D341Med (cell line): ENCODE data around the gene VAV2.

ENCODE experiments used
- DNase-seq: peaks from one replicate; pipeline ENCODE4 v3.0.0; 2012; ENCODE audit warnings: low spot score

The VAV2 gene

DNA sequence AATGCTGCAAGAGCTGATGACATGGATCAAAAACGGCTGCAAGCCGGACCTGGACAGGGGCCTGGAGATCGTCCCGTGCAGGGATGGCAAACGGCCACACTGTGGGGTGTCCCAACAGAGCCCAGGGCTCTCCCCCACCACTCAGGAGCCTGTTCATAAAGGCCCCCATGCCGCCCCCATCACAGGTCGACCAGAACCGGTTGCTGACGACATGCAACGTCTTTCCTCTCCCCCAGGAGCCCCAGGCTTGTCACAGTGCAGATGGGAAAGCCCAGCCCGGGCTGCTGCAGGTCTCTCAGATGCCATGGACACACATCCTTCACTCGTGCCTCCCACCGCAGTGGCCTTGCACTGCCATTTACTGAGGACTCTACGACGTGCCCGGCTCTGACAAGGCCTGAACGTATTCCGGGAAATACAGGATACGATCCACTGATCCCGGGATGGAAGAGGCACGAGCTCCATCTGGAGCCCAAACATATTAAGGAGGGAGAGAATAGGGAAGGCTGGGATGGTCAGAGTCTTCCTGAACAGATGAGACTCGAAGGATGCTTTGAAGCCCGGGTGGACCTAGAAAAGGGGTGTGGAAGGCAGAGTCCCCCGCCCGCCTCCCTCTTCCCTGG is 177.4 kb downstream of the VAV2 start:
- DNase-seq, result no peak

DNA sequence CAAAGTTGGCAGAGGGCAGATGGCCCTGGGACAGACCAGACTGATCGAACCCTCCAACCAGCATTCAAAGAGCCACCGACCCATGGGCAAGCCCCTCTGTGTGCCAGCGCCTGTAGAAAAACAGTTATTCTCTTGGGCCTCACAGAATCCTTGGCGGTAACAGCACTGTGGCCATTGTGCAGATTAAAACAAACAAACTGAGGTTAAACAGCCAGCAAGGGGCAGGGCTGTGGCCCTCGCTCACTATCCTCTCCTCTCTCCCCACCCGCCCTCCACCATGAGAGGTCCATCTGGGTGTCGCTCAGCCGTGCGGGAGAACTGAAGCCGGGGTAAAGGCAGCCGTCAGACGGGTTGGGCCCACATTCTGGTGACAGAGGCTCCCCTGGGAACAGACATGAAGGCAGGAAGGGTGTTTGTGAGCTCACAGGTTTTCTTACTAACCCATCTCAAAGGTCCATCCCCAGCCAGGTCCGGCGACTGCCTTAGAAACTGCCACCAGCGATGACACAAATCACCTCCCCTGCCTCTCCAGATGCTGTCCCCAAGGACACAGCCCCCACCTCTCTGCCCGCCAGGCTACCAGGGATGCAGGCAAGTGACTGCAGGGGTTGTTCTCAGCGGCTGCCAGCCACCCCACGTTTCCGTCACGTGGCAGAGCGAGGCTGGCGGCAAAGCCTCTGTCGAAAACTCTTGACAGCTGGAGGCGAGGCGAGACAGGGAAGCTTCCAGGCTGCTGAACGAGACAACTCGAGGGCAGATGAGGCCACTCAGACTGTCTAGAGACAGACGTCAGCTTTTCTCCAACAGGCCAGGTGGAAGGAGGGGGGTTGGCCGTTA is 178.2 kb downstream of the VAV2 start:
- DNase-seq, result peak; percentile 66

DNA sequence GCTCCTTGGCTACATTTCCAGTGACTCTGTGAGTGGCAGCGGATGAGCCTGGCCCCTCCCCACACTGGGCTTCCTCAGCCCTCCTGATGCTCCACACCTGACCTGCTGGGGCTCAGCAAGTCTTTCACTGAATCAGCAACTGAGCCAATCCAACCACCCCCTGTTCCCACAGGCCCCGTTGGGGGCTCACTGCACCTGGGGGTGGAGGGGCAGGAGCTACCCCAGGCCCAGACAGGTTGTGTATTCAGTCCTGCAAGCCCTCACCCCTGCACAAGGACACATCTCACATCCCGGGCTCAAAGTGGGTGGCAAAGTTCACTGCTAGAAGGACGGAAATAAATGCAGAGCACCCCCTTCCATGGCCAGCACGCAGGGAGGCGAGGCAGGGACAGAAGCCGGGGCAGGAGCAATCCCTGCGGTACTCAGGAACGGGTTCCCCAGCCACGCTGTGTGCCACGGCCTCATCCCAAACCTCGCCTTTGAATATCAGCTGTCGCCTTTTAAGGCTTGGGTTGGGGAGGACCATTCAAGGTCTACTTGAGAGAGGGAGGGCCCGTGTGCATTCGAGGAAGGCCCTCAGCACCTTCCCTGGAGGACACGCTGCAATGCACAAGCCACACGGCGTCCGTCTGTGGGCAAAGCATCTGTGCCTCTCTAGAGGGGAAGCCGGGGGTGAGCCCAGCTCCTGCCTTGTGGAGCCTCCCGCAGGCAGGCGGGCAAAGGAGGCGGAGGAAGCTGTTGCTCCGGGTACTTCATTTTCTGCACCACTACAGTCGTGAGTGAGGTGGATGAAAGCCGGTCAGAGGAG is 179.0 kb downstream of the VAV2 start:
- DNase-seq, result no peak

GRCh38 chr9:133812077-133812868 is 179.9 kb downstream of the VAV2 start:
- DNase-seq, result no peak

DNA sequence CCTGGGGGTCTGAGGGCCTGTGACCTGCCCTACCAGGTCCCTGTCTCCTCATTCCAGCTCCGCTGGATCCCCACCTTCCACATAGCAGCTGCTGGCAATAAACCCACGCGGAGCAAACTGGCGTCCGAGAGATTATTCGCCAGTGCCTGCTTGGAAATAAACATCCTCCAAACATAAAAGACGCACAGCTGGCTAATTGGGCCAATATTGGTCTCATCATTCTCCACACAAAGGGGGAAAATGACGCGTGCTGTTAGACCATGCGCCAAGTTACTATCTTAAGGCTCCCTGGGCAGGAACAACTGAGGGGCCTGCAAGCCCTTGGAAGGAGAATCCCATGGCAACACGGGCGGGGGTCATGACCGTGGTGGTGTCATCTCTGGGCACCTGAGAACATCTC is 180.7 kb downstream of the VAV2 start:
- DNase-seq, result no peak

DNA sequence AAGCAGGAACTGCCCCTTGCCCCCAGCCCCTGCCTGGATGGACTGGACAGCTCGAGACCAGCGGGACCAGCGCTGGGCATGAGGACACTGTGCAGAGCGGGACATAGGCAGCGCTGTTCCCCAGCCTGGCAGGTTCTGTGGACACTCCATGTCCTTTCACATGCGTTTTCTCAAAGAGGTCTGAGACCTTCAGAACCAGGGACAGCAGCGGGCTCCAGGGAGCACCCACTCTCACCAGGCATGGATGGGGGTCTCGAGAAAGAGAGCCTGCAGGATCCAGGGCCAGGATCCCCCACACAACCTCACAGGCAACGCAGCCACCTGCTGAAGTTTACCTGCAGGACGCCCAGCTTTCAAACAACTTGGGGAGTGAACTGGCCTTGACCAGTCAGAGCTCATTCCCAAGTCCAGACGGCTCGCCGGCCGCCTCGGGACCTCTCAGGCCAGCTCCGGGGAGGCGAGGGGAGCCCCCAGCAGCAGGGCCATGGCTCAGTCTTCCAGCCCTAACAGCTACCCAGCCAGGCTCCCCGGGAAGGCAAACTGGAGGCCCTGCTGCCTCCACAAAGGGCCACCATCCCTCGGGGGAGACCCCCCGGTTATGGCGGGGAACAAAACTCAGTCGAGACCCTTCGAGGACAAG is 181.4 kb downstream of the VAV2 start:
- DNase-seq, result no peak

DNA sequence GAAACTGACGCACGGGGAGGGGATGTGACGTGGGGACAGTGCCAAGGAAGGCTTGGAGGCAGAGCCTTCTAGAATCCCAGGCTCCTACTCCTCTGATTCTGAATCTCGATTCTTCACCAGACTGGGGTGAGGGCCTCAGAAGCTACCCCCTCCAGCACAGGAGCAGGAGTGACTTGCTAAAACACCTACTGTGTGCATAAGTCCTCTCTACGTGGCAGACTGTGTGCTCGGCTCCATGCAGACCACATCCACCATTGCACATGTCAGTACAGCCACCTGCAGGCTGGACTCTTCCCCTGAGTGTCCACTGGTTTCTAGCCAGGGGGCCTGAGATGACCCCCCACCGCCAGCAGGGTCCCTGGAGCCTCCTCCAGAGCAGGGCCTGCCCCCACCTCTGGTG is 182.8 kb downstream of the VAV2 start:
- no peak for DNase-seq

DNA sequence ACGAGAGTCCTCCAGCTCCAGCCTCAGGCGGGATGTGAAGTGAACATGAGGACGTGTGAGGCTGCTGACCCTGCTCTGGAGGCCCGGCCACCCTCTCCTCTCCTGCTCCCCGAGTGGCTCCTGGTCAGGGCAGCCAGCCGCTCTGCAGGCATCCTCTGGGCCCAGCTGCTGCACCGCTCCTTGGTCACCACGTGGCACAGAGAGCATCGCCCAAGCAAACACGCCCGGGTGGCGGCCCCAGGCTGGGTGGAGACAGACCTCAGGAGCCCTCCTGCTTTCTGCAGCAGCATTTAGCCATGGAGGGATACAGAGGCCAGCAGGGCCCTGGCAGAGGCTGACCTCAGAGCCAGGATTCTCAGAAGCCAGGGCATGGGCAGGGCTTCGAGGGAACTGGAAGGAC is 184.3 kb downstream of the VAV2 start:
- DNase-seq, result no peak

GRCh38 chr9:133807037-133807436 is 185.1 kb downstream of the VAV2 start:
- no peak for DNase-seq

DNA sequence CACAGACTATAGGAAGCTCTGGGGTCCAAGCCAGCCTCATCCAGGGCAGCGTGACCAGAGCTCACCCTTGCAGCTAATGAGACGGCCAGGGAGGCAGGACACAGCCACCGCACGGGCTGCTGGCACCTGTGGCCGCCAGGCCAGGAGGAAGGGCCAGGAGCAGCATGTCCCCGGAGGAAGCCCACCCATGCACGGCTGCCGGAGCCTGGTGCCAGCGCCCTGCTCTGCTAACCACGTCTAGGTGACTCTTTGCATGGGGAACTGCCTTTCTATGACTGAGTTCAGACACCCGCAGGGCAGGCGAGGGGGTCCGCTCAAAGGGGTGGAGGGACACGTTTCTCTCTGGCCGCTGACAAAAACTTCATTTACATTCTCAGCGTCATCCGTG is 185.5 kb downstream of the VAV2 start:
- no peak for DNase-seq

DNA sequence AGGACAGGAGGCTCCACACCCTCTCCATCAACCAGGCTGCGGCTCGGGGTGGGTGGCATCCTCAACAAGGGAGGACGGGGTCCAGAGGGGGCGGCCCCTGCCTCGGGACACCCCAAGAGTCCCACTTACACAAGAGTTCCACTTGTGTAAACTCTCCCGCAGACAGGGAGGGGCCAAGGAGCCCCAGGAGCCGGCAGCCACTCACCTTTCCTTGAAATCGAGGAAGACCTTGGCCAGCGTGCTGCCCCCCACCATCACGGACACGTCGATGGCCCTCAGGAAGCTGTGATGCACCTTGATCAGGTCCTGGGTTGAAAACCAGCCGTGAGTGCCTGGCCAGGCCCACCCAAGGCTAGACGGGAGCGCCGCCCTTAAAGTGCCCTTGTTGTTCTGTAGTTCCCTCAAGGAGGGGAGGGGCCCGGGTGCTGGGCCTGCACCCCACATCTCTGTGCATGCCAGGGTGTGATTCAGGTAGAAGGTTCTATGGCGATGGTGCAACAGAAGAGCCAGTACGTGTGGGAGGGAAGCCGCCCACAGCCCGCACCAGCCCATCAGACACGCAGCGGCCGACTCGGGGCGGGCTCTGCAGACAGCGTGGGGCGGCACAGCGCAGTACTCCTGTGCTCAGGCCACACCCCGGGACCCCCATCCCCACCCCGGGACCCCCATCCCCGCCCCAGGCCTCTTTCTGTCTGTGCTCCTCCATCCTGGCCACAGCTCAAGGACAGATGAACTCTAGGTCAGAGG is 186.1 kb downstream of the VAV2 start:
- DNase-seq, result no peak

GRCh38 chr9:133804199-133804598 is 187.9 kb downstream of the VAV2 start:
- DNase-seq, result no peak

- no peak for DNase-seq
Observed at GRCh38 chr9:133803745-133804144, 188.4 kb downstream of the VAV2 start.

- DNase-seq, result no peak
Observed at GRCh38 chr9:133803028-133803585, 189.0 kb downstream of the VAV2 start.

GRCh38 chr9:133801739-133802138 is 190.4 kb downstream of the VAV2 start:
- DNase-seq, result no peak

- DNase-seq, result no peak
Observed at GRCh38 chr9:133800266-133800665, 191.9 kb downstream of the VAV2 start.

DNA sequence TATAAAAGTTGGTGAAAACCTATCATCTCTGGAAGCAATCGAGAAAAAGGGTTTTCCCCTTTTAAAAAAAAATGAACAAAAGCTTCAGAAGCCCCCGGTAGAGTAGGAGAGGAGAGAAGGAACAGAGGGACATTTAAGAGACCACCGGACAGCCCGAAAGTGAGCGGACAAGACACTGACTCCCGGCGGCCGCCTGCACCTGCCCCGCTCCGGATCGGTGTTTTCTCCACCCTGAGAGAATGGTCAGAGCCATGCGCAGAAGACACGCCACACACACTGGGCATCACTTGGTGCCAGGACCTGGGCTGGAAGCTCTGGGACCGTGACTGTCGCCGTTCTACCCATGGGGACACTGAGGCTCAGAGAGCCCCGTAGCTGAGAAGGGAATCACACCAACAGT is 192.4 kb downstream of the VAV2 start:
- no peak for DNase-seq

DNA sequence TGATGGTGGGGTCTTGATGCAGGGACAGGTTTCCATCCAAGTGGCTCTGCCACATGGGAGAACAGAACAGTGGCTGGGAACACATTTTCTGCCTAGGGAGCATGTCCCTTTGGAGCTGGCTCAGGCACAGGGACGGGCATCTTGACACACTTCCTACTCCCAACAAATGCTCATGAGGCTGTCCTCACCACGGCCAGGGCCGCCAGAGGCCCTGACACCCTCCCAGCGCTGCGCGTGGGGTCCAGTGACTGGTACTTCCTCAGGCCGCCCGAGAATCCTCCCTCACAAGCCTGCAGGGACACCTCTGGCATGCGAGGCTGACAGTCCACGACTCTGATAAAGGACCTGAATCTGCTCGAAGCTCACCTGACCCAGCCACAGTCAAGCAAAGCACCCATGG is 193.0 kb downstream of the VAV2 start:
- no peak for DNase-seq

- DNase-seq, result no peak
Observed at GRCh38 chr9:133798160-133798559, 194.0 kb downstream of the VAV2 start.

DNA sequence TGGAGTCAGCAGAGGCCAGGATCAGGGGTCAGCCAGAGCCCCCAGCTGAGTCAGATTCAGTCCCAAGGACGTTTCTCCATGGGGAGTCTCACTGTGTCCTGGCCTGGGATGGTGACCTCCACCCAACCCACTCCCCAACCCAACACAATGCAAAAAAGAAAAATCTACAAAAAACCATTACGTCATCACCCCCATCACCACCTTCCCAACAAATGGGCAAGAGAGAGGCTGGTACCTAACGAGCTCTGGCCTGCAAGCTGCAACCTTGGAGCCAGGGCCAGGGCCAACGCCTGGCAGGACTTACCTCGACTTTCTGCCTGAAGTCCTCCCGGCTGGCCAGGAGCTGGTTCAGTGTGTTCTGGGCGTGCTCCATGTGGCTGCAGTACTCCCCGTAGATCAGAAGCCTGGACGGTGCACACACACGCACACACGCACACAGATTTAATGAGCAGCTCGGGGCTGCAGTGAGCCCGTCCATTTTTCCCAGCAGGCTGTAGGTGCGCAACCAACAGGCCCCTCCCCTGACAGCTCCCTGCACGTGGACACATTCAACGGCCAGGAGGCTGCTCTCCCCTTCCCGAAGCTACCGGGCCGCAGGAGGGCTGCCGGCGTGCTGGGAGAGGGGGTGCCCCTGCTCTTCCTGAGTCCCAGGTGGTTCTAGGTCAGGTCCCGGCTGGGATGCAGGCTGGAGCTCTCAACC is 194.6 kb downstream of the VAV2 start:
- no peak for DNase-seq
